Gastrocnemius medialis (tissue), 4 donors: ENCODE measurements around the gene DOCK3.

Experiments used
- POLR2A ChIP-seq, 2 donors: fragments of 450-650 bp; IDR thresholded peaks; one replicate each; pipeline ENCODE4 v1.6.1; 2017; ENCODE audit warnings: antibody characterized with exemption in 2 of 2, mild to moderate bottlenecking in 2 of 2, moderate library complexity in 2 of 2
- TF ChIP-seq, protein P1 (sequence below), 5 experiments: fragments of 450-650 bp in 3 of 5; fragments of 200-600 bp in 2 of 5; sonication (generic) in 2 of 5; IDR thresholded peaks in 4 of 5; conservative IDR thresholded peaks in 1 of 5; 1 replicate in 4 of 5; 2 replicates in 1 of 5; pipeline ENCODE4 v1.5.1; 2016 to 2019; ENCODE audit warnings: antibody characterized with exemption in 5 of 5, mild to moderate bottlenecking in 3 of 5, moderate library complexity in 3 of 5

GRCh38 chr3:50672656-50673055, 2.1 kb upstream of the DOCK3 start:
- TF ChIP-seq, protein P1, sequence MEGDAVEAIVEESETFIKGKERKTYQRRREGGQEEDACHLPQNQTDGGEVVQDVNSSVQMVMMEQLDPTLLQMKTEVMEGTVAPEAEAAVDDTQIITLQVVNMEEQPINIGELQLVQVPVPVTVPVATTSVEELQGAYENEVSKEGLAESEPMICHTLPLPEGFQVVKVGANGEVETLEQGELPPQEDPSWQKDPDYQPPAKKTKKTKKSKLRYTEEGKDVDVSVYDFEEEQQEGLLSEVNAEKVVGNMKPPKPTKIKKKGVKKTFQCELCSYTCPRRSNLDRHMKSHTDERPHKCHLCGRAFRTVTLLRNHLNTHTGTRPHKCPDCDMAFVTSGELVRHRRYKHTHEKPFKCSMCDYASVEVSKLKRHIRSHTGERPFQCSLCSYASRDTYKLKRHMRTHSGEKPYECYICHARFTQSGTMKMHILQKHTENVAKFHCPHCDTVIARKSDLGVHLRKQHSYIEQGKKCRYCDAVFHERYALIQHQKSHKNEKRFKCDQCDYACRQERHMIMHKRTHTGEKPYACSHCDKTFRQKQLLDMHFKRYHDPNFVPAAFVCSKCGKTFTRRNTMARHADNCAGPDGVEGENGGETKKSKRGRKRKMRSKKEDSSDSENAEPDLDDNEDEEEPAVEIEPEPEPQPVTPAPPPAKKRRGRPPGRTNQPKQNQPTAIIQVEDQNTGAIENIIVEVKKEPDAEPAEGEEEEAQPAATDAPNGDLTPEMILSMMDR (IDR thresholded peaks at IDR 0.05 in 4 of 5, conservative IDR thresholded peaks at IDR 0.05 in 1 of 5) = no peak
- TF ChIP-seq POLR2A (IDR thresholded peaks at IDR 0.05) = no peak
